ENCODE results near the gene ZNF397. TPM values are rescaled to one million over a fixed set of nuclear protein-coding genes. Genes with fewer than 3 reads are reported as not detected.
A peak's percentile ranks its signal among the peaks of the same experiment; 100 is the strongest.

The ZNF397 gene
- total RNA-seq, 1 donor from 2014 or later, result 48.7 TPM

GRCh38 chr18:35246831-35247230, 6.0 kb downstream of the ZNF397 start:
- ChIA-PET CTCF (interaction anchor here (2.1 kb wide), 1 partner anchor 21 kb away, joined by 6 read pairs; no protein-coding TSS in a partner anchor), POLR2A (interaction anchor here (0.6 to 2.9 kb wide), 6 partner anchors 20 to 346 kb away, joined by 3 to 10 read pairs (median 8); partner anchors contain the start of genes ZNF24 and ZSCAN30)
- intact Hi-C loops (cut with micrococcal nuclease), result no loop called here
- peaks cover 88% of the 10 kb centered on the region for H3K36me3 Mint-ChIP-seq (ENCODE audit: low read depth)
- peak overlapping the region; percentile 45 for H3K4me3 Mint-ChIP-seq
- no peak for TF ChIP-seq CTCF (IDR thresholded peaks at IDR 0.05)
- ATAC-seq (ENCODE audit: low read depth) (no peak), DNase-seq (no peak)
- H3K4me1 Mint-ChIP-seq, result peaks cover 47% of the 10 kb centered on the region
- peaks cover 25% of the 10 kb centered on the region for H3K9me3 Mint-ChIP-seq
- peak overlapping the region; percentile 90 for H3K27ac Mint-ChIP-seq
- H3K27me3 Mint-ChIP-seq, result no peaks in the 10 kb centered on the region

- intact Hi-C loops (cut with micrococcal nuclease), result loop anchor here (1.0 to 2.0 kb wide), 2 partner anchors 20 to 43 kb away; partner anchors contain the start of gene ZSCAN30
- peaks cover 90% of the 10 kb centered on the region for H3K36me3 Mint-ChIP-seq (ENCODE audit: low read depth)
- H3K4me1 Mint-ChIP-seq, result peaks cover 43% of the 10 kb centered on the region
- DNase-seq, result no peak
- H3K27me3 Mint-ChIP-seq, result no peaks in the 10 kb centered on the region
- peaks cover 25% of the 10 kb centered on the region for H3K9me3 Mint-ChIP-seq
- peak overlapping the region; percentile 60 for H3K4me3 Mint-ChIP-seq
- peak; percentile 94 for ATAC-seq (ENCODE audit: low read depth)
- ChIA-PET CTCF (interaction anchor here (1.0 to 2.1 kb wide), 2 partner anchors 20 to 160 kb away, joined by 3 to 6 read pairs; no protein-coding TSS in a partner anchor), POLR2A (interaction anchor here (1.1 to 1.8 kb wide), 2 partner anchors 19 to 42 kb away, joined by 8 read pairs; partner anchors contain the start of gene ZSCAN30)
- TF ChIP-seq CTCF (IDR thresholded peaks at IDR 0.05), result no peak
- H3K27ac Mint-ChIP-seq, result peak overlapping the region; percentile 90
These were observed 6.8 kb downstream of the ZNF397 start for GRCh38 chr18:35247412-35248249.

GRCh38 chr18:35248429-35248828, 7.6 kb downstream of the ZNF397 start:
- intact Hi-C loops (cut with micrococcal nuclease), result loop anchor here (1.0 to 2.0 kb wide), 2 partner anchors 19 to 42 kb away; partner anchors contain the start of gene ZSCAN30
- Mint-ChIP-seq H3K4me3 (peak overlapping the region; percentile 60), H3K4me1 (peaks cover 41% of the 10 kb centered on the region), H3K36me3 (ENCODE audit: low read depth) (peaks cover 90% of the 10 kb centered on the region), H3K9me3 (peaks cover 30% of the 10 kb centered on the region), H3K27me3 (no peaks in the 10 kb centered on the region), H3K27ac (peak overlapping the region; percentile 90)
- CTCF ChIA-PET, result interaction anchor here (1.0 to 2.1 kb wide), 2 partner anchors 19 to 159 kb away, joined by 3 to 6 read pairs; no protein-coding TSS in a partner anchor
- POLR2A ChIA-PET, result interaction anchor here (1.8 kb wide), 1 partner anchor 18 kb away, joined by 8 read pairs; no protein-coding TSS in a partner anchor
- no peak for ATAC-seq (ENCODE audit: low read depth)
- no peak for TF ChIP-seq CTCF (IDR thresholded peaks at IDR 0.05)
- DNase-seq, result no peak

- Mint-ChIP-seq H3K36me3 (ENCODE audit: low read depth) (peaks cover 80% of the 10 kb centered on the region), H3K4me3 (no peak overlapping the region), H3K4me1 (peaks cover 17% of the 10 kb centered on the region), H3K27ac (no peak overlapping the region), H3K27me3 (no peaks in the 10 kb centered on the region), H3K9me3 (peaks cover 15% of the 10 kb centered on the region)
- ChIA-PET CTCF (no interaction called here), POLR2A (no interaction called here)
- intact Hi-C loops (cut with micrococcal nuclease), result no loop called here
- no peak for TF ChIP-seq CTCF (IDR thresholded peaks at IDR 0.05)
- DNase-seq (no peak), ATAC-seq (ENCODE audit: low read depth) (no peak)
These were observed 11.6 kb downstream of the ZNF397 start for GRCh38 chr18:35252466-35252865.

Measured in activated B cell treated with CpG ODN at 0.5 μM for 24 hours (primary cell).